Peyer's patch (tissue), 4 donors: ENCODE measurements around the gene JTB. TPM values are rescaled to one million over a fixed set of nuclear protein-coding genes. Genes with fewer than 3 reads are reported as not detected.
A peak's percentile ranks its signal among the peaks of the same experiment; 100 is the strongest.

Experiments
- DNase-seq, 3 donors: peaks; one replicate each; pipeline ENCODE4 v3.0.0-alpha.2; 2017 to 2019
- H3K27ac ChIP-seq, 4 donors: fragments of 200-600 bp; sonication (generic); one replicate each; pipeline ENCODE4 v1.5.1; 2016 to 2019
- H3K27me3 ChIP-seq, 2 donors: fragments of 200-600 bp; sonication (generic); one replicate each; pipeline ENCODE4 v1.5.1; 2019
- H3K36me3 ChIP-seq, 3 donors: fragments of 200-600 bp; sonication (generic); one replicate each; pipeline ENCODE4 v1.5.1; 2016 to 2019
- H3K4me1 ChIP-seq, 4 donors: fragments of 200-600 bp; sonication (generic); one replicate each; pipeline ENCODE4 v1.5.1; 2016 to 2019
- H3K4me3 ChIP-seq, 4 donors: fragments of 200-600 bp; sonication (generic); 1 replicate in 3 of 4; 2 replicates in 1 of 4; pipeline ENCODE4 v1.5.1; 2016 to 2019; ENCODE audit warnings: mild to moderate bottlenecking in 1 of 4
- H3K9me3 ChIP-seq, 4 donors: fragments of 200-600 bp; sonication (generic); one replicate each; pipeline ENCODE4 v1.5.1; 2016 to 2019; ENCODE audit warnings: mild to moderate bottlenecking in 1 of 4
- CTCF ChIP-seq, 6 experiments: fragments of 450-650 bp in 4 of 6; fragments of 200-600 bp in 2 of 6; sonication (generic) in 1 of 6; IDR thresholded peaks; one replicate each; pipeline ENCODE4 v1.5.1; 2017 to 2019; ENCODE audit warnings: antibody characterized with exemption in 6 of 6, mild to moderate bottlenecking in 3 of 6, moderate library complexity in 1 of 6
- POLR2A ChIP-seq, 2 donors: fragments of 450-650 bp; IDR thresholded peaks; one replicate each; pipeline ENCODE4 v1.5.1; 2017; ENCODE audit warnings: antibody characterized with exemption in 2 of 2, mild to moderate bottlenecking in 2 of 2, moderate library complexity in 2 of 2
- total RNA-seq, 4 donors: library from RNA; depleted of rRNA; stranded (reverse); fragments of >200 nt; gene quantifications; one replicate each; pipeline ENCODE4 v1.1.0, GENCODE V29; 2016

The JTB gene
- total RNA-seq, 4 donors from 2014 or later: 172 to 321 (median 193) TPM

- H3K27ac ChIP-seq: no peak overlapping the region
- H3K4me3 ChIP-seq: no peak overlapping the region
- H3K4me1 ChIP-seq: no peaks in the 10 kb centered on the region
- TF ChIP-seq CTCF (IDR thresholded peaks at IDR 0.05): no peak
- no peak for TF ChIP-seq POLR2A (IDR thresholded peaks at IDR 0.05)
- no peaks in the 10 kb centered on the region for H3K9me3 ChIP-seq
- H3K36me3 ChIP-seq: peaks cover 0 to 74% (median 0%) of the 10 kb centered on the region in 3 donors
- H3K27me3 ChIP-seq: no peaks in the 10 kb centered on the region
- peak in 1 of 3 donors; percentile 40 for DNase-seq
Measured at GRCh38 chr1:153933430-153933829, 44.0 kb downstream of the JTB start.

- TF ChIP-seq POLR2A (IDR thresholded peaks at IDR 0.05) (no peak), CTCF (IDR thresholded peaks at IDR 0.05) (no peak)
- H3K27me3 ChIP-seq: no peaks in the 10 kb centered on the region
- no peaks in the 10 kb centered on the region for H3K9me3 ChIP-seq
- no peak overlapping the region for H3K4me3 ChIP-seq
- peak in 1 of 3 donors; percentile 27 for DNase-seq
- H3K4me1 ChIP-seq: no peaks in the 10 kb centered on the region
- H3K36me3 ChIP-seq: peaks cover 0 to 66% (median 0%) of the 10 kb centered on the region in 3 donors
- no peak overlapping the region for H3K27ac ChIP-seq
Measured at GRCh38 chr1:153932156-153933131, 45.0 kb downstream of the JTB start.

GRCh38 chr1:153929981-153930948 is 47.2 kb downstream of the JTB start:
- no peaks in the 10 kb centered on the region for H3K4me1 ChIP-seq
- no peak for DNase-seq
- H3K27me3 ChIP-seq: no peaks in the 10 kb centered on the region
- no peaks in the 10 kb centered on the region for H3K9me3 ChIP-seq
- no peak overlapping the region for H3K27ac ChIP-seq
- peaks cover 0 to 44% (median 0%) of the 10 kb centered on the region in 3 donors for H3K36me3 ChIP-seq
- H3K4me3 ChIP-seq: no peak overlapping the region
- no peak for TF ChIP-seq POLR2A (IDR thresholded peaks at IDR 0.05)
- no peak for TF ChIP-seq CTCF (IDR thresholded peaks at IDR 0.05)

GRCh38 chr1:153929426-153929825 is 48.0 kb downstream of the JTB start:
- Histone ChIP-seq H3K4me3 (no peak overlapping the region), H3K27ac (peak overlapping the region in 1 of 4 donors; percentile 29), H3K36me3 (peaks cover 0 to 36% (median 0%) of the 10 kb centered on the region in 3 donors)

More at GRCh38 chr1:153929426-153929825, 48.0 kb downstream of the JTB start:
- H3K4me1 ChIP-seq: peaks cover 0 to under 1% (median 0%) of the 10 kb centered on the region in 4 donors
- H3K9me3 ChIP-seq: no peaks in the 10 kb centered on the region
- TF ChIP-seq POLR2A (IDR thresholded peaks at IDR 0.05) (no peak), CTCF (IDR thresholded peaks at IDR 0.05) (no peak)
- H3K27me3 ChIP-seq: no peaks in the 10 kb centered on the region
- peak in 1 of 3 donors; percentile 19 for DNase-seq
